Breast epithelium (tissue), 4 donors: ENCODE results near the gene ARHGEF19. TPM values are rescaled to one million over a fixed set of nuclear protein-coding genes. Genes with fewer than 3 reads are reported as not detected.

Experiments used
- DNase-seq, 2 donors: peaks; one replicate each; pipeline ENCODE4 v3.0.0-alpha.2; 2019; ENCODE audit warnings: low spot score in 2 of 2
- H3K27ac ChIP-seq, 2 donors: fragments of 200-600 bp; sonication (generic) in 1 of 2; one replicate each; pipeline ENCODE4 v1.5.1; 2016 to 2019; ENCODE audit warnings: mild to moderate bottlenecking in 1 of 2
- H3K27me3 ChIP-seq, 2 donors: fragments of 200-600 bp; sonication (generic) in 1 of 2; one replicate each; pipeline versions ENCODE4 v1.5.1 to v1.6.0; 2017 to 2019; ENCODE audit warnings: control low read depth in 1 of 2, mild to moderate bottlenecking in 1 of 2
- H3K36me3 ChIP-seq: fragments of 200-600 bp; one replicate; pipeline ENCODE4 v1.5.1; 2019
- H3K4me1 ChIP-seq, 2 donors: fragments of 200-600 bp; sonication (generic); one replicate each; pipeline ENCODE4 v1.5.1; 2016 to 2019; ENCODE audit warnings: control low read depth in 1 of 2
- H3K4me3 ChIP-seq, 3 donors: fragments of 200-600 bp; sonication (generic); 1 replicate in 2 of 3; 2 replicates in 1 of 3; pipeline ENCODE4 v1.5.1; 2016 to 2019; ENCODE audit warnings: mild to moderate bottlenecking in 3 of 3, moderate library complexity in 2 of 3
- H3K9me3 ChIP-seq, 2 donors: fragments of 200-600 bp; sonication (generic) in 1 of 2; one replicate each; pipeline ENCODE4 v1.5.1; 2016 to 2019; ENCODE audit warnings: control low read depth in 1 of 2
- CTCF ChIP-seq, 3 donors: fragments of 450-650 bp; IDR thresholded peaks; one replicate each; pipeline ENCODE4 v1.5.1; 2016 to 2017; ENCODE audit warnings: antibody characterized with exemption in 3 of 3, mild to moderate bottlenecking in 3 of 3, moderate library complexity in 3 of 3
- POLR2A ChIP-seq: fragments of 450-650 bp; IDR thresholded peaks from one replicate; pipeline ENCODE4 v1.6.1; 2016; ENCODE audit warnings: antibody characterized with exemption, mild to moderate bottlenecking, moderate library complexity
- POLR2AphosphoS5 ChIP-seq, 3 donors: sonication (generic); formaldehyde crosslinking; IDR thresholded peaks; one replicate each; pipeline ENCODE4 v1.6.1; 2017; ENCODE audit warnings: antibody characterized with exemption in 3 of 3
- intact Hi-C: fragments of 100-400 bp; cut with DNase I; formaldehyde crosslinking; loops from one replicate; pipeline ENCODE4 v1.15.1; 2023; ENCODE audit warnings: low total_unique reads
- total RNA-seq, 3 donors: library from RNA; depleted of rRNA; stranded (reverse); fragments of >200 nt; gene quantifications; one replicate each; pipeline ENCODE4 v1.1.0, GENCODE V29; 2016

The ARHGEF19 gene
- total RNA-seq, 3 donors from 2014 or later: 7.5 to 18.0 (median 12.9) TPM

DNA sequence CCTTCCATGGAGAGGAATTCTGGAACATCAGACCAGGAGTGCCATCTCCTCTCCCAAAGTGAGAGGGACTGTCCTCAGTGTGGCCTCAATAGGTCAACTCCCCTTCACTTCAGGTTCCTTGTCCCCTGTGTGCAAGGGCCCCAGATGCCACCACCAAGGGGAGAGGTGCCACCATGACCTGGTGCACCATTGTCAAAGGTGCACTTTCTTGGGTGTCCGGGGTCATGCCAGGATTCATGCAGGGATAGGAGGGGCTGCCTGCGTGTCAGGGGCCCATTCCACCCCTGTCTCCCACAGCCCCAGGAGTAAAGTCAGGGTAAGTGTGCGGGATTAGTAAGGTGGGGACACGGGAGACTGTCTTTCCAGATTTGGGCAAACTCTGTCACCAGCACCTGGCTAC, 35.1 kb downstream of the ARHGEF19 start:
- H3K4me1 ChIP-seq: peaks cover 24 to 58% of the 10 kb centered on the region in 2 donors
- H3K36me3 ChIP-seq: no peaks in the 10 kb centered on the region
- no peak overlapping the region for H3K4me3 ChIP-seq
- intact Hi-C loops: no loop called here
- no peak for DNase-seq
- peak overlapping the region; percentile 95 to 96 for H3K27ac ChIP-seq
- no peaks in the 10 kb centered on the region for H3K27me3 ChIP-seq
- TF ChIP-seq POLR2AphosphoS5 (IDR thresholded peaks at IDR 0.05): no peak
- TF ChIP-seq CTCF (IDR thresholded peaks at IDR 0.05): no peak
- no peak for TF ChIP-seq POLR2A
- no peaks in the 10 kb centered on the region for H3K9me3 ChIP-seq

GRCh38 chr1:16176653-16177052, 35.8 kb downstream of the ARHGEF19 start:
- TF ChIP-seq POLR2A (no peak), POLR2AphosphoS5 (IDR thresholded peaks at IDR 0.05) (no peak), CTCF (IDR thresholded peaks at IDR 0.05) (no peak)
- H3K4me3 ChIP-seq: no peak overlapping the region
- H3K36me3 ChIP-seq: no peaks in the 10 kb centered on the region
- H3K27ac ChIP-seq: peak overlapping the region; percentile 95 to 96
- H3K9me3 ChIP-seq: no peaks in the 10 kb centered on the region
- H3K27me3 ChIP-seq: no peaks in the 10 kb centered on the region
- peaks cover 22 to 51% of the 10 kb centered on the region in 2 donors for H3K4me1 ChIP-seq
- no peak for DNase-seq
- intact Hi-C loops: no loop called here

DNA sequence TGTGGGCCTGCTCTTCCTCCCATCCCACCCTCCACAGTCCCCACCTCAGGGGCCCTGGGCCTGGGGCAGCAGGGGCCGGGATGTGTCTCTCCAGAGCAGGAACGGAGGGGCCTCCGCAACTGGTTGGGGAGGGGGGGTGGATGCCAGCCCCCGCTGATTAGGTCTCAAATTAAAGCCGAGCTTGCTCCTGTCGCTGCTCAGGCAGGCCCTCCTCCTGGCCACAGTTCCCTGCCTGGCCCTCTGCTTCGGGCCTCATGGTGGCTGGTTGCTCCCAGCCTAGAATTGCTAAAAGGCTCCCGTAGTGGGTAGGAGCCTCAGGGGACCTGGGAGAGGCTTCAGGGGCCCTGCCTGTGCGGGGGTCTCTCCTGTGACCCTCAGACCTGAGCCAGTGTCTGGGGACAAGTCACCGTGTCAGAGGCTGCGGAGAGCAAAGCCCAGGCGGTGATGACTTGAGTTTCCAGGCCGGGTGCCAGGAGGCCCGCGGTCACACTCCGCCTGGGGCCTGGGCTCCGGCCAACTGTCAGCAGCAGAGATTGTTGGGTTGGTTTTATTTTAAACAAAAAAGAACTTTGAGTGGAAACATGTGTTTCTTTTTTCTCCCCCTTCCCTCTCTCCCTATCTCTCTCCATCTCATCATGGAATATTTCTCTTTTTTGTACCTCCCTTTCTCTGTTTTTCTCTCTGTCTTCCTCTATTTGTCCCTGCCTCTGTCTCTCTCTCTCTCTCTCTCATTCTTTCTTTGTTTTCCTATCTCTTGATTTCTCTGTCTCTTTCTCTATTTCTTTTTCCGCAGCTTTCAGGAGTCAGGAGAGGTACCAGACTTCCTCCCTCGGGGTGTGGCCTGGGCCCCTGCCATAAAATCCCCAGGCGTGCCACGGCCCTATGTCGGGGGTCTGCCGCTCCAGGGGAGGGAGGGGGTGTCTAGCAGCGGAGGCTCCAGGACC, 36.6 kb downstream of the ARHGEF19 start:
- Histone ChIP-seq H3K4me1 (peaks cover 16 to 43% of the 10 kb centered on the region in 2 donors), H3K9me3 (no peaks in the 10 kb centered on the region), H3K27ac (peak overlapping the region; percentile 95 to 96), H3K36me3 (no peaks in the 10 kb centered on the region), H3K27me3 (no peaks in the 10 kb centered on the region), H3K4me3 (no peak overlapping the region)
- peak in 1 of 2 donors; percentile 86 for DNase-seq
- intact Hi-C loops: no loop called here
- TF ChIP-seq CTCF (IDR thresholded peaks at IDR 0.05) (no peak), POLR2AphosphoS5 (IDR thresholded peaks at IDR 0.05) (peak; percentile 28 to 46 (median 38)), POLR2A (no peak)

- no peaks in the 10 kb centered on the region for H3K36me3 ChIP-seq
- H3K4me1 ChIP-seq: peaks cover 16 to 37% of the 10 kb centered on the region in 2 donors
- no peak for DNase-seq
- H3K27ac ChIP-seq: peak overlapping the region; percentile 95 to 96
- no peak for TF ChIP-seq CTCF (IDR thresholded peaks at IDR 0.05)
- no peak for TF ChIP-seq POLR2AphosphoS5 (IDR thresholded peaks at IDR 0.05)
- TF ChIP-seq POLR2A: no peak
- H3K27me3 ChIP-seq: no peaks in the 10 kb centered on the region
- intact Hi-C loops: no loop called here
- H3K9me3 ChIP-seq: no peaks in the 10 kb centered on the region
- no peak overlapping the region for H3K4me3 ChIP-seq
These were observed 37.4 kb downstream of the ARHGEF19 start for GRCh38 chr1:16174886-16175598.
